GM12878 (cell line): ENCODE measurements around the gene ARMCX6. TPM values are rescaled to one million over a fixed set of nuclear protein-coding genes. Genes with fewer than 3 reads are reported as not detected.

Source experiments
- CHD1 ChIP-seq: IDR thresholded peaks from 2 replicates; pipeline ENCODE4 v1.6.1; 2012; ENCODE audit warnings: low read depth, low read length, improper control_type of control experiment
- CREB1 ChIP-seq: IDR thresholded peaks from 2 replicates; pipeline ENCODE4 v1.6.1; 2012; ENCODE audit warnings: low read depth, mild to moderate bottlenecking, inconsistent platforms
- CUX1 ChIP-seq: IDR thresholded peaks from 2 replicates; pipeline ENCODE4 v1.6.1; 2012; ENCODE audit warnings: improper control_type of control experiment, low read depth, low read length; ENCODE audit not compliant: insufficient replicate concordance
- E2F8 ChIP-seq: fragments of 450-650 bp; IDR thresholded peaks from 2 replicates; pipeline ENCODE4 v1.6.1; 2018; ENCODE audit warnings: mild to moderate bottlenecking, low read depth, moderate library complexity; ENCODE audit not compliant: partially characterized antibody
- ESRRA ChIP-seq: IDR thresholded peaks from 2 replicates; pipeline ENCODE4 v1.6.1; 2012; ENCODE audit warnings: mild to moderate bottlenecking, low read length, improper control_type of control experiment
- GATAD2B ChIP-seq: fragments of 450-650 bp; conservative IDR thresholded peaks from 2 replicates; pipeline ENCODE4 v1.6.1; 2017; ENCODE audit warnings: low read depth, mild to moderate bottlenecking, moderate library complexity
- IRF4 ChIP-seq: IDR thresholded peaks from 2 replicates; pipeline ENCODE4 v1.6.1; 2011; ENCODE audit warnings: low read depth, low read length
- MYC ChIP-seq: IDR thresholded peaks from 2 replicates; pipeline ENCODE4 v1.6.1; 2011; ENCODE audit warnings: mild to moderate bottlenecking, low read length, moderate library complexity, inconsistent platforms; ENCODE audit not compliant: insufficient read depth, insufficient replicate concordance, insufficient read length, severe bottlenecking
- NBN ChIP-seq: fragments of 450-650 bp; IDR thresholded peaks from 2 replicates; pipeline ENCODE4 v1.6.1; 2016
- NR2C2 ChIP-seq: IDR thresholded peaks from 2 replicates; pipeline ENCODE4 v1.6.1; 2011; ENCODE audit warnings: borderline replicate concordance, low read depth; ENCODE audit not compliant: control insufficient read depth, insufficient read length
- PML ChIP-seq: IDR thresholded peaks from 2 replicates; pipeline ENCODE4 v1.6.1; 2012; ENCODE audit warnings: low read length, inconsistent platforms
- RAD21 ChIP-seq: IDR thresholded peaks from 2 replicates; pipeline ENCODE4 v1.6.1; 2011; ENCODE audit warnings: mild to moderate bottlenecking, low read depth, low read length, moderate library complexity; ENCODE audit not compliant: insufficient read depth
- RUNX3 ChIP-seq: IDR thresholded peaks from 2 replicates; pipeline ENCODE4 v1.6.1; 2012; ENCODE audit warnings: low read length, inconsistent platforms
- SMC3 ChIP-seq: IDR thresholded peaks from 2 replicates; pipeline ENCODE4 v1.6.1; 2011; ENCODE audit warnings: low read length, improper control_type of control experiment, borderline replicate concordance
- TCF3 ChIP-seq: IDR thresholded peaks from 2 replicates; pipeline ENCODE4 v1.6.1; 2012; ENCODE audit warnings: low read depth, mild to moderate bottlenecking, low read length, borderline replicate concordance; ENCODE audit not compliant: insufficient read depth
- YY1 ChIP-seq: IDR thresholded peaks from 2 replicates; pipeline ENCODE4 v1.6.1; 2011; ENCODE audit warnings: low read depth, mild to moderate bottlenecking, low read length
- ZBTB4 ChIP-seq: fragments of 450-650 bp; formaldehyde crosslinking; IDR thresholded peaks from 2 replicates; pipeline ENCODE4 v1.4.0; 2022; ENCODE audit warnings: mild to moderate bottlenecking, moderate library complexity
- ZZZ3 ChIP-seq: IDR thresholded peaks from 2 replicates; pipeline ENCODE4 v1.6.1; 2011; ENCODE audit warnings: low read depth; ENCODE audit not compliant: control insufficient read depth, insufficient read length
- polyA plus RNA-seq, 11 experiments: library from polyadenylated mRNA; depleted of rRNA in 4 of 11; unstranded in 6 of 11; stranded (reverse) in 5 of 11; fragments of >200 nt; fragmentation: Nextera tagmentation in 4 of 11; fragmentation: Illumina TruSeq in 1 of 11; extraction: Ambion mirVana in 4 of 11; extraction: Trizol in 1 of 11; gene quantifications; 1 replicate in 1 of 11; 2 replicates in 10 of 11; pipeline versions ENCODE4 v1.2.1 to v1.2.3, GENCODE V29; 2011 to 2016; ENCODE audit warnings: inconsistent platforms in 2 of 11, missing spikeins in 2 of 11, low read depth in 1 of 11
- total RNA-seq, 4 experiments: library from RNA; depleted of rRNA in 3 of 4; stranded (reverse); fragments of >200 nt in 3 of 4; fragmentation: Illumina TruSeq in 1 of 4; extraction: Trizol in 1 of 4; gene quantifications; 2 replicates each; pipeline versions ENCODE4 v1.2.1 to v1.2.3, GENCODE V29; 2013 to 2021

Gene ARMCX6
- total and polyA plus RNA-seq, 10 of the 15 experiments (the other 5 are each of a cell fraction or from before 2014, with no cell fraction given) = 34.7 to 72.3 (median 48.6) TPM

- TF ChIP-seq ZBTB4 (CRISPR knock-in tag) (no peak), RUNX3 (no peak), CUX1 (no peak), TCF3 (no peak), E2F8 (no peak), NR2C2 (no peak), GATAD2B (no peak), IRF4 (no peak), CHD1 (no peak), ESRRA (no peak), MYC (no peak), CREB1 (peak; percentile 88), ZZZ3 (no peak), PML (no peak), RAD21 (peak; percentile 41; the same call in 1 of the 2 replicates), YY1 (peak; percentile 93), SMC3 (peak; percentile 18; the same call in 1 of the 2 replicates), NBN (no peak)
Measured at GRCh38 chrX:101617211-101618191, at the start of gene ARMCX6 (continued).
